IPS-20b (cell line): ENCODE measurements around the gene PLCXD1.

Experiments
- H3K27ac ChIP-seq: one replicate; pipeline ENCODE4 v1.5.1; 2013; ENCODE audit warnings: low read length
- H3K27me3 ChIP-seq: 2 replicates; pipeline ENCODE4 v1.6.1; 2013; ENCODE audit warnings: mild to moderate bottlenecking, low read length, inconsistent platforms; ENCODE audit not compliant: insufficient read depth
- H3K36me3 ChIP-seq: 2 replicates; pipeline ENCODE4 v1.6.1; 2013; ENCODE audit warnings: low read depth, mild to moderate bottlenecking, inconsistent platforms, low read length, moderate library complexity; ENCODE audit not compliant: insufficient read depth
- H3K4me1 ChIP-seq: 2 replicates; pipeline ENCODE4 v1.6.1; 2013; ENCODE audit warnings: mild to moderate bottlenecking, control low read depth, inconsistent platforms, low read length, moderate library complexity; ENCODE audit not compliant: insufficient read depth
- H3K4me3 ChIP-seq: 2 replicates; pipeline ENCODE4 v1.5.1; 2013; ENCODE audit warnings: mild to moderate bottlenecking, low read length, inconsistent platforms
- H3K9ac ChIP-seq: 2 replicates; pipeline ENCODE4 v1.6.1; 2013; ENCODE audit warnings: low read depth, mild to moderate bottlenecking, inconsistent platforms, low read length, moderate library complexity
- H3K9me3 ChIP-seq: 2 replicates; pipeline ENCODE4 v1.6.1; 2013; ENCODE audit warnings: mild to moderate bottlenecking, low read depth, low read length, inconsistent platforms; ENCODE audit not compliant: insufficient read depth

Gene PLCXD1

DNA sequence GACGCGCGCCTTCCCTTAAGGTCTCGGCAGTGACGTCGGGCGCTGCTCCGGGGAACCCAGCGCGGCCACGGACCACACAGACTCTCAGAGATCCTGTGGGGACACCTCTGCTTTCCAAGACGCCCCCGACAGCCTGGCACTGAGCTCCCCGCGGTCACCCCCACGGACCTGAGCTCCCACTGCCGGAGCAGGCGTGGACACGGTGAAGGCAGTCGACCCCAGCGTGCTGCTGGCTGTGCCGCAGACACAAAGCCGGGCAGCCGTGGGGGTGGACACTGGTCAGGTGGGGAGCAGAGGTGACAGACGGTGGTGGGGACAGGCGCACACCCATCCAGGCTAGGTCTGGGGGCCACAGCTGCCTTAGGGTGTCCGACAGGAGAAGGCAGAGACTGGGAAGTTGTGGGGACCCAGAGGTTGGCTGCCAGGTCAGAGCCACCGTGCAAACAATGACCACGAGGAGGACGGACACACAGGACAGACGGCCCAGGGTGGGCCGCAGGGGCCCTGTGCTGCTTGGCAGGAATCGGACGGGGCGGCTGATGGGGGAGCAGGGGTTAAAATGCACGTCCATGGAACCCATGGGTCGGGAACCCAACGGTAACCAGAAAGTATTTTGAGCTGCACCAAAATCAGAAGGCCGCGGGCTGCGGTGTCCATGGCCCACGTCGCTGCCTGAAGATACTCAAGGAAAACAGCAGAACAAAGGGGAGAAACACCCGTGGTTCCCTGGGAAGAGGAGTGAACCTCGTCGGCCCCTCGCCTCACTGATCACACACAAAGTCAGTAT, 54.0 kb downstream of the PLCXD1 start:
- no peaks in the 10 kb centered on the region for H3K4me1 ChIP-seq
- H3K9me3 ChIP-seq, result no peaks in the 10 kb centered on the region
- no peaks in the 10 kb centered on the region; the same call in 1 of the 2 replicates for H3K27me3 ChIP-seq
- H3K36me3 ChIP-seq, result peaks cover 27% of the 10 kb centered on the region; the same call in 1 of the 2 replicates
- H3K9ac ChIP-seq, result no peak overlapping the region
- H3K27ac ChIP-seq, result no peak overlapping the region
- H3K4me3 ChIP-seq, result no peak overlapping the region

- Histone ChIP-seq H3K36me3 (peaks cover 27% of the 10 kb centered on the region; the same call in 1 of the 2 replicates), H3K9me3 (no peaks in the 10 kb centered on the region), H3K4me1 (no peaks in the 10 kb centered on the region), H3K27ac (no peak overlapping the region), H3K4me3 (no peak overlapping the region), H3K9ac (no peak overlapping the region), H3K27me3 (no peaks in the 10 kb centered on the region; the same call in 1 of the 2 replicates)
Measured at GRCh38 chrX:335758-336155, 54.6 kb downstream of the PLCXD1 start.

DNA sequence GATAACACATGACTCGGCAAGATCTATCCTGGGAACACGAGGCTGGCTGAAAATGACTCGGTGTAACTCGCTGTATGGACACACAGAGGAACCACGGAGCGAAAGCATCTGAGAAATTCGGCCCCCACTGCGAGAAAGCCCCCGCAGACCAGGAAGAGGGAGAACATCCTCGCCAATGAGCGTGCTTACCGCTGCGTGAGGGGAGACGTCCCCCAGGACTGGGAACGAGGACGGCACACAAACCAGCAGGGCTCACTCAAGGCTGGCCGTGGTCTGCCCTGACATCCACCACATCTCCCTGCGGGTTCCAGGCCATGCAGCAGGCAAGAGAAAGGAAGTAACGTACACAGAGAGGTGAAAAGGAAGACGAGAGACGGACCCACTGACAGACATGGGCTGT, 55.0 kb downstream of the PLCXD1 start:
- Histone ChIP-seq H3K27me3 (no peaks in the 10 kb centered on the region), H3K4me1 (no peaks in the 10 kb centered on the region), H3K4me3 (no peak overlapping the region), H3K9me3 (no peaks in the 10 kb centered on the region), H3K27ac (no peak overlapping the region), H3K36me3 (peaks cover 27% of the 10 kb centered on the region; the same call in 1 of the 2 replicates), H3K9ac (no peak overlapping the region)

DNA sequence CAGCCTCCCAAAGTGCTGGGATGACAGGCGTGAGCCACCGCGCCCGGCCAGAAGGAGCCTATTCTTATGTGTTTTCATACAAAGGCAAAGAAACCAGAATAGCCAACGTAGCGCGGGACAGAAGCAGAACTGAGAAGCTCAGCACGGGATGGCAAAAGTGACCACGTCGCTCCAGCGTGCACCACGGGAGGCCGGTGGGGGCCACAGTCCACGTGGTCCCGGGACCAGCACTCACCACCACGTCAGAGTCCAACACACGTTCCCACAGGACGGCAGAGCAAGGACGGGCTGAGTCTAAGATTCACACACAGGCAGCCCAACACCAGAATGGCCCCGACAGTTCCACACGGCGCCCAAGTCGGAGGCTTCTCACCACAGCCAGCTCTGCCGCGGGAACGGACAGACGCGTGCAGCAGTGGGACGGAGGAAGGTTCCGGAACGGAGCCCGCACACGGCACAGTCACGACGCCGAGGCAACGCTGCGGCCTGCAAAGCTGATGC, 56.2 kb downstream of the PLCXD1 start:
- H3K9me3 ChIP-seq, result no peaks in the 10 kb centered on the region
- peaks cover 27% of the 10 kb centered on the region; the same call in 1 of the 2 replicates for H3K36me3 ChIP-seq
- no peak overlapping the region for H3K9ac ChIP-seq
- no peaks in the 10 kb centered on the region for H3K4me1 ChIP-seq
- H3K27ac ChIP-seq, result no peak overlapping the region
- H3K27me3 ChIP-seq, result no peaks in the 10 kb centered on the region
- H3K4me3 ChIP-seq, result no peak overlapping the region

DNA sequence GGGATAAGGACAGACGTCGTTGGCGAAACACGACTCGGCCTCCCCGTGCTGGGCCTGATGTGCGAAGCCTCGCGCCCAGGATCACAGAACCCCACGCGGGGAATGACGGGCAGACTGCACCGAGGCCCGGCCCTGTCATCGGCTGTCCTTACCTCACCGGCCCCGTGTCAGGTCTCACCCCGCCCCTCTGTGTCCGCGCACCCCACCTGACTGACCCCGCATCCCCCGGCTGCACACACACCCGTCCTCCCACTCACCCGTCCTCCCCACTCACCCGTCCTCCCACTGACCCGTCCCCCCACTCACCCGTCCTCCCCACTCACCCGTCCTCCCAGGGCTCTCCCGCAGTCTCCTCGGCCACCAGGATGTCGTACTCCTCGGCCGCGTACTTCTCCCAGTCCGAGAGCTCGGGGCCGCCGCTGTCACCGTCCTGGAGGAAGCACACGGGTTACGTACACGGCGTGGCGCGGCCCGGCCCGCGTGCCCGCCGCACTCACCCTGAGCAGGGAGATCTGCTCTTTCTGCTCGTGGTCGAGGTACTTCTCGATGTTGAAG, 57.2 kb downstream of the PLCXD1 start:
- Histone ChIP-seq H3K4me1 (no peaks in the 10 kb centered on the region), H3K27me3 (no peaks in the 10 kb centered on the region), H3K4me3 (no peak overlapping the region), H3K9ac (no peak overlapping the region), H3K36me3 (peaks cover 23% of the 10 kb centered on the region; the same call in 1 of the 2 replicates), H3K27ac (no peak overlapping the region), H3K9me3 (no peaks in the 10 kb centered on the region)

DNA sequence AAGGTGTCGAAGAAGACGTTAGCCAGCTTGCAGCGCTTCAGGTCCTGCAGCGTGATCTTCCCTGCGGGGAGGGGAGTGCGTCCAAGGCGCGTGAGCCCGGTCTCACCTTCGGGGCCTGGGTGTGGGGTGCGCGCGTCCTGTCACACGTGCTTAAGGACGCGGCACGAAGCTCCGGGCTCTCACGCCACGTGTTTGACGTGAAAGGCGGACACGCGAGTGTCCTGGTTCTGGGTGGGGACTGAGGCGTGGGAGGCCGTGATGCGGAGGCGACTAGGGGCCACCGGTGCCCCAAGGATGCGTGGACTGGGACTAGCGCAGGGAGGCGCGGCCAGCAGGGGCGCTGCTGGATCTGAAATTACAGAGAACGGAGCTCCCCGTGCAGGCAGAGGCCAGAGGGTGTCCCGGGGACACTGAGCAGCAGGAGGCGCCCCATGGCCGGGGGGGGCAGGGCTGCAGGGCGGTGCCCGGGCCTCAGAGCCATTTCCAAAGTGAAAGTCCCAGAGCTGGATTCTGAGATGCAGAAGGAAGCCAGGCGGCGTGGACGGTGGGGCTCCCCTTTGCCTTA, 57.7 kb downstream of the PLCXD1 start:
- Histone ChIP-seq H3K4me3 (no peak overlapping the region), H3K27me3 (no peaks in the 10 kb centered on the region), H3K27ac (no peak overlapping the region), H3K36me3 (peaks cover 18% of the 10 kb centered on the region; the same call in 1 of the 2 replicates), H3K9me3 (no peaks in the 10 kb centered on the region), H3K9ac (no peak overlapping the region), H3K4me1 (no peaks in the 10 kb centered on the region)

- H3K27me3 ChIP-seq, result no peaks in the 10 kb centered on the region
- H3K9ac ChIP-seq, result no peak overlapping the region
- H3K4me3 ChIP-seq, result no peak overlapping the region
- H3K4me1 ChIP-seq, result no peaks in the 10 kb centered on the region
- peaks cover 18% of the 10 kb centered on the region; the same call in 1 of the 2 replicates for H3K36me3 ChIP-seq
- no peak overlapping the region for H3K27ac ChIP-seq
- no peaks in the 10 kb centered on the region for H3K9me3 ChIP-seq
Measured at GRCh38 chrX:340121-340520, 58.9 kb downstream of the PLCXD1 start.

DNA sequence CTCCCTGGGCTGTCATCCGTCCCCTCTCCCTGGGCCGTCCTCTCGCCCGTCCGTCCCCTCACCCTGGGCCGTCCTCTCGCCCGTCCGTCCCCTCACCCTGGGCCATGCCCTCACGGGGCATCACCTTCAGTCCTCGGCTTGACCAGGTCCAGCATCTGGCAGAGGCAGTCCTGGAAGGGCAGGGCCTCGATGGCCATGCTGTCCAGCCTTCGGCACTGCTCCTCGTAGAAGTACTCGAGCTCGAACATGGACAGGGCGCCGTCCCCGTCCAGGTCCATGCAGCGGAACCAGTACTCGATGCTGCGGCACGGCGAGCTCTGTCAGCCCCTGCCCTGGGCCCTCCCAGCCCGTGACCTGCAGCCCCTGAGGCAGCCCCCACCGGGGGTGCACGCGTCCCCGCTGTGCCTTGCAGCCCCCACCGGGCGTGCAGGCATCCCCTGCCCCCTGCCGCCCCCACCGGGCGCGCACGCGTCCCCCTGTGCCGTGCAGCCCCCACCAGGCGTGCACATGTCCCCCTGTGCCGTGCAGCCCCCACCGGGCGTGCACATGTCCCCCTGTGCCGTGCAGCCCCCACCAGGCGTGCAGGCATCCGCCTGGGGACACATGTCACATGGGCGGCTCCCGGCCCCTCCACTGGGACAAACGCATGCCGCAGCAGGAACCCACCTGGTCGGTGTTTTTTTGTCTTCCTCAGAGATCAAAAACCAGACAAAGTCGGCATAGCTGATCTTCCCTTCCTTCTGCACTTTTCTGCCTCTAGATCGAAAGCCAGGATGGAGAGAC, 59.7 kb downstream of the PLCXD1 start:
- no peak overlapping the region for H3K27ac ChIP-seq
- no peak overlapping the region for H3K4me3 ChIP-seq
- no peaks in the 10 kb centered on the region for H3K27me3 ChIP-seq
- no peaks in the 10 kb centered on the region for H3K4me1 ChIP-seq
- H3K9ac ChIP-seq, result no peak overlapping the region
- H3K36me3 ChIP-seq, result peaks cover 18% of the 10 kb centered on the region; the same call in 1 of the 2 replicates
- H3K9me3 ChIP-seq, result no peaks in the 10 kb centered on the region

DNA sequence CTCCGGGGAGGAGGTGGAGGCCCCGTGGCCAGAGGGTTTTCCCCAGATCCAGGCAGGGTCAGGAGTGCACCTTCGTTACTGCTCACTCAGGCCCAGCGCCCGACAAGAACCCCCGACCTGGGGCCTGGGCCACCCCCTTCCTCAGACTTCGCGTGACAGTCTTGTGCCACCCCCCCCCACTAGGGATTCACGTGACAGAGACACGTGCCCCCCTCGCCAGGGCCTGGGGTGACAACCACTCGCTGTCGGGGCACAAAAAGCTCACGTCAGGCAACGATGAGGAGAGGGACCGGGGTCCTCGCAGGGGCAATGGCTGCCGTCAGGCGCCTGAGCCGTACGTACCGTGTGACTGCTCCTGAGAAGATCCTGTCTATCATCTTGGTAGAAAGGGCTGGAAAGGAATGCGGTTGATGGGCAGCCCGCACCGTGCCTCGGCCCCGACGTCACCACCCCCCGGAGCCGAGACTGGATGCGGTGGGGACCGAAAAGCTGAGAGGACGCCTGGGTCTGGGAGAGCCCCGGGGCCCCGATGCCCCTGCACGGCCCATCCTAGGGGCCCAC, 60.4 kb downstream of the PLCXD1 start:
- H3K36me3 ChIP-seq, result peaks cover 12% of the 10 kb centered on the region; the same call in 1 of the 2 replicates
- no peaks in the 10 kb centered on the region for H3K27me3 ChIP-seq
- H3K9ac ChIP-seq, result no peak overlapping the region
- H3K27ac ChIP-seq, result no peak overlapping the region
- no peaks in the 10 kb centered on the region for H3K4me1 ChIP-seq
- H3K9me3 ChIP-seq, result no peaks in the 10 kb centered on the region
- H3K4me3 ChIP-seq, result no peak overlapping the region

- Histone ChIP-seq H3K27ac (no peak overlapping the region), H3K4me3 (no peak overlapping the region), H3K9me3 (no peaks in the 10 kb centered on the region), H3K27me3 (no peaks in the 10 kb centered on the region), H3K9ac (no peak overlapping the region), H3K4me1 (no peaks in the 10 kb centered on the region), H3K36me3 (peaks cover 5% of the 10 kb centered on the region; the same call in 1 of the 2 replicates)
Measured at GRCh38 chrX:344371-344901, 63.3 kb downstream of the PLCXD1 start.
